ENCODE measurements around the gene RCOR3.

The RCOR3 gene

GRCh38 chr1:211281320-211282022, 22.3 kb downstream of the RCOR3 start:
- Histone ChIP-seq H3K4me2 (ENCODE audit: low read depth, low read length, poor library complexity, severe bottlenecking) (no peak overlapping the region), H3K9me3 (ENCODE audit: insufficient read depth, low read length) (no peaks in the 10 kb centered on the region), H3F3A (ENCODE audit: insufficient read depth) (0 out of 2 replicates have a peak, but pooled peaks cover 6% of the 10 kb centered on the region), H3K9me2 (replicated peaks; ENCODE audit: insufficient read depth, low read length) (no peaks in the 10 kb centered on the region), H3K4me3 (ENCODE audit: insufficient read depth, low read length, poor library complexity, severe bottlenecking) (no peak overlapping the region), H3K36me3 (ENCODE audit: low read length) (peaks cover 17% of the 10 kb centered on the region; the same call in 1 of the 2 replicates), H2AFZ (ENCODE audit: low read depth, low read length, severe bottlenecking) (no peak overlapping the region), H3K9ac (ENCODE audit: low read length) (no peak overlapping the region), H4K20me1 (ENCODE audit: low read depth, low read length) (no peaks in the 10 kb centered on the region), H3K79me2 (ENCODE audit: insufficient read depth, low read length) (no peaks in the 10 kb centered on the region), H3K27ac (ENCODE audit: low read depth, low read length) (no peak overlapping the region), H3K27me3 (ENCODE audit: low read length) (no peaks in the 10 kb centered on the region)
- TF ChIP-seq EZH2phosphoT487 (conservative IDR thresholded peaks at IDR 0.05; ENCODE audit: low read length) = no peak
- TF ChIP-seq CTCF (IDR thresholded peaks at IDR 0.05; ENCODE audit: insufficient read depth, low read length, poor library complexity, severe bottlenecking) = no peak

- no peaks in the 10 kb centered on the region for H3K9me3 ChIP-seq (ENCODE audit: insufficient read depth, low read length)
- TF ChIP-seq CTCF (IDR thresholded peaks at IDR 0.05; ENCODE audit: insufficient read depth, low read length, poor library complexity, severe bottlenecking) (no peak), EZH2phosphoT487 (conservative IDR thresholded peaks at IDR 0.05; ENCODE audit: low read length) (no peak)
- H3K79me2 ChIP-seq (ENCODE audit: insufficient read depth, low read length) = no peaks in the 10 kb centered on the region
- peaks cover 15% of the 10 kb centered on the region; the same call in 1 of the 2 replicates for H3K36me3 ChIP-seq (ENCODE audit: low read length)
- no peaks in the 10 kb centered on the region for H3K9me2 ChIP-seq (replicated peaks; ENCODE audit: insufficient read depth, low read length)
- no peak overlapping the region for H3K4me2 ChIP-seq (ENCODE audit: low read depth, low read length, poor library complexity, severe bottlenecking)
- no peaks in the 10 kb centered on the region for H4K20me1 ChIP-seq (ENCODE audit: low read depth, low read length)
- no peaks in the 10 kb centered on the region for H3K27me3 ChIP-seq (ENCODE audit: low read length)
- H3F3A ChIP-seq (ENCODE audit: insufficient read depth) = 0 out of 2 replicates have a peak, but pooled peaks cover 6% of the 10 kb centered on the region
- no peak overlapping the region for H3K4me3 ChIP-seq (ENCODE audit: insufficient read depth, low read length, poor library complexity, severe bottlenecking)
- no peak overlapping the region for H2AFZ ChIP-seq (ENCODE audit: low read depth, low read length, severe bottlenecking)
- H3K27ac ChIP-seq (ENCODE audit: low read depth, low read length) = no peak overlapping the region
- H3K9ac ChIP-seq (ENCODE audit: low read length) = no peak overlapping the region
Observed at GRCh38 chr1:211282023-211282373, 22.8 kb downstream of the RCOR3 start.

- Histone ChIP-seq H3K27ac (ENCODE audit: low read depth, low read length) (no peak overlapping the region), H3K9ac (ENCODE audit: low read length) (no peak overlapping the region), H4K20me1 (ENCODE audit: low read depth, low read length) (no peaks in the 10 kb centered on the region), H3F3A (ENCODE audit: insufficient read depth) (no peaks in the 10 kb centered on the region; the same call in 1 of the 2 replicates), H3K4me3 (ENCODE audit: insufficient read depth, low read length, poor library complexity, severe bottlenecking) (no peak overlapping the region), H3K9me3 (ENCODE audit: insufficient read depth, low read length) (no peaks in the 10 kb centered on the region), H3K36me3 (ENCODE audit: low read length) (peaks cover 17% of the 10 kb centered on the region; the same call in 1 of the 2 replicates), H3K79me2 (ENCODE audit: insufficient read depth, low read length) (no peaks in the 10 kb centered on the region), H3K4me2 (ENCODE audit: low read depth, low read length, poor library complexity, severe bottlenecking) (no peak overlapping the region), H3K9me2 (replicated peaks; ENCODE audit: insufficient read depth, low read length) (no peaks in the 10 kb centered on the region), H2AFZ (ENCODE audit: low read depth, low read length, severe bottlenecking) (no peak overlapping the region), H3K27me3 (ENCODE audit: low read length) (no peaks in the 10 kb centered on the region)
- TF ChIP-seq CTCF (IDR thresholded peaks at IDR 0.05; ENCODE audit: insufficient read depth, low read length, poor library complexity, severe bottlenecking) = no peak
- TF ChIP-seq EZH2phosphoT487 (conservative IDR thresholded peaks at IDR 0.05; ENCODE audit: low read length) = no peak
Observed at GRCh38 chr1:211285196-211285595, 26.0 kb downstream of the RCOR3 start.

Data from SU-DHL-6 (cell line).